DND-41 (cell line): ENCODE results near the gene SOAT2.
"Not testable (repeated sequence)": the region's sequence is repeated elsewhere in the genome, so short reads cannot be mapped to it uniquely, and the experiment has no call there.

Experiments used
- ATAC-seq: fragments of 200-7000 bp; cut with Tn5 transposase; 3 replicates; pipeline ENCODE4 v1.9.1; 2021; ENCODE audit warnings: low read depth; ENCODE audit not compliant: insufficient read depth
- DNase-seq: peaks from one replicate; pipeline ENCODE4 v3.0.0-alpha.2; 2020
- H2AFZ ChIP-seq: 2 replicates; pipeline ENCODE4 v1.6.0; 2012; ENCODE audit warnings: low read depth, low read length
- H3K27ac ChIP-seq: 2 replicates; pipeline ENCODE4 v1.5.1; 2012; ENCODE audit warnings: low read length, inconsistent platforms
- H3K27me3 ChIP-seq: fragments of 200-600 bp; sonication (generic); 2 replicates; pipeline ENCODE4 v1.6.0; 2012; ENCODE audit warnings: low read length, mild to moderate bottlenecking, inconsistent platforms; ENCODE audit not compliant: insufficient read depth, poor library complexity
- H3K36me3 ChIP-seq: 2 replicates; pipeline ENCODE4 v1.5.1; 2012; ENCODE audit warnings: low read length, inconsistent platforms; ENCODE audit not compliant: insufficient read depth
- H3K4me1 ChIP-seq: 2 replicates; pipeline ENCODE4 v1.5.1; 2012; ENCODE audit warnings: mild to moderate bottlenecking, low read length; ENCODE audit not compliant: insufficient read depth
- H3K4me2 ChIP-seq: 2 replicates; pipeline ENCODE4 v1.6.0; 2012; ENCODE audit warnings: mild to moderate bottlenecking, moderate library complexity, low read length, inconsistent platforms; ENCODE audit not compliant: insufficient read depth
- H3K4me3 ChIP-seq, 2 experiments: fragments of 200-600 bp in 1 of 2; shearing (Covaris generic) in 1 of 2; 2 replicates each; pipeline ENCODE4 v1.5.1; 2012 to 2016; ENCODE audit warnings: inconsistent platforms in 2 of 2, low read length in 2 of 2, mild to moderate bottlenecking in 2 of 2, low read depth in 1 of 2, moderate library complexity in 1 of 2
- H3K79me2 ChIP-seq: 2 replicates; pipeline ENCODE4 v1.6.0; 2012; ENCODE audit warnings: low read length, inconsistent platforms; ENCODE audit not compliant: insufficient read depth
- H3K9ac ChIP-seq: 2 replicates; pipeline ENCODE4 v1.6.0; 2012; ENCODE audit warnings: low read depth, mild to moderate bottlenecking, inconsistent platforms, low read length, moderate library complexity
- H3K9me3 ChIP-seq: 2 replicates; pipeline ENCODE4 v1.5.1; 2012; ENCODE audit warnings: low read length, moderate library complexity, mild to moderate bottlenecking, inconsistent platforms; ENCODE audit not compliant: insufficient read depth, severe bottlenecking
- H4K20me1 ChIP-seq: 2 replicates; pipeline ENCODE4 v1.6.0; 2012; ENCODE audit warnings: low read length; ENCODE audit not compliant: insufficient read depth
- CTCF ChIP-seq: IDR thresholded peaks from 2 replicates; pipeline ENCODE4 v1.5.1; 2012; ENCODE audit warnings: borderline replicate concordance, low read length, moderate library complexity, mild to moderate bottlenecking; ENCODE audit not compliant: poor library complexity, severe bottlenecking; ENCODE audit errors: extremely low read depth
- EZH2 ChIP-seq: IDR thresholded peaks from 3 replicates; pipeline ENCODE4 v1.6.1; 2012; ENCODE audit warnings: borderline replicate concordance, low read depth, mild to moderate bottlenecking, moderate library complexity, low read length, inconsistent platforms; ENCODE audit not compliant: severe bottlenecking

SOAT2 gene

GRCh38 chr12:53091756-53092155 is 11.5 kb upstream of the SOAT2 start:
- no peak overlapping the region for H3K9ac ChIP-seq
- H3K27me3 ChIP-seq = peaks cover 28% of the 10 kb centered on the region
- H3K79me2 ChIP-seq = no peaks in the 10 kb centered on the region
- no peaks in the 10 kb centered on the region for H3K4me1 ChIP-seq
- H3K4me2 ChIP-seq = no peak overlapping the region
- no peak overlapping the region for H3K4me3 ChIP-seq
- H3K36me3 ChIP-seq = no peaks in the 10 kb centered on the region
- H3K9me3 ChIP-seq = no peaks in the 10 kb centered on the region
- TF ChIP-seq EZH2 (no peak), CTCF (no peak)
- ATAC-seq = no peak
- no peak overlapping the region for H2AFZ ChIP-seq
- DNase-seq = no peak
- no peak overlapping the region for H3K27ac ChIP-seq
- H4K20me1 ChIP-seq = no peaks in the 10 kb centered on the region

DNA sequence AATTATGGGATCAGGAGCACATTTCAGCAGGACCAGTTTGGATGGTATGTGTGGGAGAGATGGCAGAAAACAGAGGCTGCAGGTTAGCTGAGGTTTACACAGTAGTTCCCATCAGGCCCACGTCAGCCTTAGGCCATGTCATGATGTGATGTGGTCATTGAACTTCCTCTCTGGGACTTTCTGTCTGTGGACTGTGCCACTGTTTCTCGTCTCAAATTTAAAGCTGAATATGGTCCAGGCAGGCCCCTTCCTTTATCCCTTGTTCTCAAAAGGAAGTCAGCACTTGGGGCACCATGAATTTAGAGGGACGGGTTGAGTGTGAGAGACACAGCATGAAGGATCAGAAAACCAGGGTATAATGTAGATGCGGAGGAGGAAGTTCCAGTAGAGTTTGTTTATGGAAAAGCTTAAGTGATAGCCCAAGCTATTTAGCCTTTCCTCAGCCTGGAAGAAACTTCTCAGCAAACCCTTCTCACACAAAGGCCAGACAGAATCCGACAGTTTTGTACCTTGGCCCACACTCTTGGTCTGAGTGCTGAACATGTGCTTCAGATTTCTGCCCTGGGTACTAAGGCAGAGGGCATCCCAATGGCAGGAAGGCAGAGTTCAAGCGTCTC is 9.4 kb upstream of the SOAT2 start:
- Histone ChIP-seq H3K79me2 (no peaks in the 10 kb centered on the region), H3K27ac (no peak overlapping the region), H3K4me1 (peaks cover 16% of the 10 kb centered on the region), H4K20me1 (0 out of 2 replicates have a peak, but pooled peaks cover 2% of the 10 kb centered on the region), H3K36me3 (no peaks in the 10 kb centered on the region), H2AFZ (no peak overlapping the region), H3K9ac (no peak overlapping the region), H3K4me2 (no peak overlapping the region), H3K27me3 (peaks cover 44% of the 10 kb centered on the region), H3K4me3 (no peak overlapping the region), H3K9me3 (no peaks in the 10 kb centered on the region)
- TF ChIP-seq CTCF = no peak
- no peak for TF ChIP-seq EZH2
- DNase-seq (no peak), ATAC-seq (no peak)

GRCh38 chr12:53094394-53094787 is 8.9 kb upstream of the SOAT2 start:
- Histone ChIP-seq H3K4me3 (no peak overlapping the region), H3K9ac (no peak overlapping the region), H2AFZ (no peak overlapping the region), H3K27me3 (peaks cover 49% of the 10 kb centered on the region), H3K27ac (no peak overlapping the region), H3K79me2 (no peaks in the 10 kb centered on the region), H3K4me2 (no peak overlapping the region), H3K9me3 (no peaks in the 10 kb centered on the region), H3K36me3 (no peaks in the 10 kb centered on the region), H4K20me1 (peaks cover 7% of the 10 kb centered on the region; the same call in 1 of the 2 replicates), H3K4me1 (peaks cover 20% of the 10 kb centered on the region)
- TF ChIP-seq CTCF (no peak), EZH2 (no peak)
- DNase-seq (no peak), ATAC-seq (no peak)

- ATAC-seq, H3K36me3 ChIP-seq, H4K20me1 ChIP-seq, H3K9me3 ChIP-seq, H2AFZ ChIP-seq, H3K4me2 ChIP-seq, DNase-seq, H3K79me2 ChIP-seq, H3K9ac ChIP-seq, H3K4me3 ChIP-seq, H3K27ac ChIP-seq: not testable (repeated sequence)
- Histone ChIP-seq H3K4me1 (peaks cover 20% of the 10 kb centered on the region), H3K27me3 (peaks cover 49% of the 10 kb centered on the region)
Measured at GRCh38 chr12:53094796-53095595, 8.3 kb upstream of the SOAT2 start.

DNA sequence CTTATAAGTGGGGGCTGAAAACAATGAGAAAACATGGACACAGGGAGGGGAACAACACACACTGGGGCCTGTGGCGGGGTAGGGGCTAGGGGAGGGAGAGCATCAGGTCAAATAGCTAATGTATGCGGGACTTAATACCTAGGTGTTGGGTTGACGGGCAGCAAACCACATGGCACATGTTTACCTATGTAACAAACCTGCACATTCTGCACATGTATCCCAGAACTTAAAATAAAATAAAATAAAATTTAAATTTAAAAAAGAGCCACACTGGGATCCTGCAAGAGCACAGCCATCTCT is 7.7 kb upstream of the SOAT2 start:
- not testable (repeated sequence) for ATAC-seq, H3K4me3 ChIP-seq, H3K9ac ChIP-seq, H3K79me2 ChIP-seq, DNase-seq, H4K20me1 ChIP-seq, H3K27ac ChIP-seq, H3K36me3 ChIP-seq, H3K4me2 ChIP-seq, H3K9me3 ChIP-seq, H2AFZ ChIP-seq
- H3K4me1 ChIP-seq = peaks cover 20% of the 10 kb centered on the region
- H3K27me3 ChIP-seq = peaks cover 44% of the 10 kb centered on the region
